ENCODE results near the gene NXNL2. TPM values are rescaled to one million over a fixed set of nuclear protein-coding genes. Genes with fewer than 3 reads are reported as not detected.

Gene NXNL2
- total RNA-seq, 1 experiment from 2014 or later = 0.86 TPM

- Histone ChIP-seq H3K9me3 (ENCODE audit: control insufficient read depth in 1 of 2, insufficient read depth in 1 of 2, low read depth in 1 of 2, low read length in 2 of 2) (no peaks in the 10 kb centered on the region), H3K4me1 (ENCODE audit: control insufficient read depth in 1 of 2, insufficient read depth in 2 of 2, low read length in 2 of 2) (peaks cover 3 to 12% of the 10 kb centered on the region in 2 experiments; a peak in 2 of 4 replicates), H3K9ac (ENCODE audit: low read length) (no peak overlapping the region), H3K27me3 (ENCODE audit: insufficient read depth, low read length) (no peaks in the 10 kb centered on the region; the same call in 1 of the 2 replicates), H3K4me2 (ENCODE audit: low read length) (no peak overlapping the region), H2AFZ (ENCODE audit: low read depth, low read length, poor library complexity, severe bottlenecking) (no peak overlapping the region), H4K20me1 (ENCODE audit: insufficient read depth) (no peaks in the 10 kb centered on the region), H3K9me2 (ENCODE audit: insufficient read depth) (no peaks in the 10 kb centered on the region), H3K36me3 (ENCODE audit: control insufficient read depth in 1 of 2, insufficient read depth in 2 of 2, low read length in 2 of 2) (no peaks in the 10 kb centered on the region), H3K27ac (ENCODE audit: low read depth, low read length) (no peak overlapping the region), H3K4me3 (replicated peaks in 1 of 2; ENCODE audit: low read depth in 1 of 2, low read length in 2 of 2) (no peak overlapping the region), H3K79me2 (ENCODE audit: insufficient read depth, low read length) (no peaks in the 10 kb centered on the region)
- POLR2A ChIA-PET = interaction anchor here (0.9 kb wide), 1 partner anchor 42 kb away, joined by 3 read pairs; no protein-coding TSS in a partner anchor
- RAD21 ChIA-PET (ENCODE audit: low non-redundant PET in 1 of 2, low total read pairs in 2 of 2, uncharacterized antibody in 2 of 2, unreplicated experiment in 2 of 2) = interaction anchor here in 1 of 2 experiments (1.0 kb wide), 1 partner anchor 484 kb away, joined by 3 read pairs; no protein-coding TSS in a partner anchor
- ATAC-seq (peak; percentile 75), DNase-seq (ENCODE audit: low read depth, low spot score) (no peak)
- no peak for TF ChIP-seq CBX3 (IDR thresholded peaks at IDR 0.05; ENCODE audit: low read depth)
- TF ChIP-seq TCF7L2 (IDR thresholded peaks at IDR 0.05; ENCODE audit: borderline replicate concordance, extremely low read depth, insufficient read depth, insufficient read length) = no peak
- TF ChIP-seq RAD21 (IDR thresholded peaks at IDR 0.05; ENCODE audit: low read depth) = peak; percentile 50
- no peak for TF ChIP-seq EGR1 (IDR thresholded peaks at IDR 0.05; ENCODE audit: low read depth)
- no peak for TF ChIP-seq POLR2A (IDR thresholded peaks at IDR 0.05; ENCODE audit: borderline replicate concordance, extremely low read depth, insufficient read depth, insufficient read length)
- no peak for TF ChIP-seq POLR2AphosphoS5 (IDR thresholded peaks at IDR 0.05; ENCODE audit: low read depth, low read length)
- TF ChIP-seq SIN3A (IDR thresholded peaks at IDR 0.05; ENCODE audit: low read depth) = no peak
- TF ChIP-seq CEBPB (IDR thresholded peaks at IDR 0.05; ENCODE audit: low read depth) = peak; percentile 87
- peak; percentile 48 to 54 (median 49); a peak in 5 of 6 replicates for TF ChIP-seq CTCF (IDR thresholded peaks at IDR 0.05 in 2 of 3, conservative IDR thresholded peaks at IDR 0.05 in 1 of 3; ENCODE audit: borderline replicate concordance in 1 of 3, insufficient read depth in 1 of 3, low read depth in 2 of 3, low read length in 2 of 3)
- intact Hi-C loops (cut with micrococcal nuclease) = loop anchor here (5.0 kb wide), 2 partner anchors 638 to 687 kb away; no protein-coding TSS in a partner anchor
- CTCF ChIA-PET = interaction anchor here (1.0 to 1.2 kb wide), 3 partner anchors 56 to 641 kb away, joined by 3 to 9 read pairs (median 4); partner anchors contain the start of gene NXNL2
- no TSS peak for BruUV-seq (replicated peaks)
Measured at GRCh38 chr9:88590558-88591146, 55.7 kb downstream of the NXNL2 start.

Data from HCT116 (cell line).